H9 (cell line): ENCODE measurements around the gene CYP4V2. TPM values are rescaled to one million over a fixed set of nuclear protein-coding genes. Genes with fewer than 3 reads are reported as not detected.

Experiments
- DNase-seq: peaks from one replicate; pipeline ENCODE4 v3.0.0-alpha.2; 2017
- H2AFZ ChIP-seq: one replicate; pipeline ENCODE4 v1.6.1; 2013; ENCODE audit warnings: mild to moderate bottlenecking, low read length, control low read depth, moderate library complexity
- H2AK5ac ChIP-seq: 2 replicates; pipeline ENCODE4 v1.6.1; 2013; ENCODE audit warnings: low read length, control low read depth, mixed read lengths; ENCODE audit not compliant: insufficient read length
- H2BK120ac ChIP-seq: one replicate; pipeline ENCODE4 v1.6.1; 2013; ENCODE audit warnings: low read depth, mild to moderate bottlenecking, low read length, control low read depth, inconsistent platforms; ENCODE audit not compliant: poor library complexity, severe bottlenecking
- H2BK12ac ChIP-seq: 2 replicates; pipeline ENCODE4 v1.6.1; 2013; ENCODE audit warnings: low read length, control low read depth, mixed read lengths, low read depth; ENCODE audit not compliant: insufficient read length
- H2BK15ac ChIP-seq: 2 replicates; pipeline ENCODE4 v1.6.1; 2013; ENCODE audit warnings: low read depth, low read length, control low read depth
- H2BK20ac ChIP-seq: one replicate; pipeline ENCODE4 v1.6.1; 2013; ENCODE audit warnings: low read depth, mild to moderate bottlenecking, low read length, control low read depth, inconsistent platforms; ENCODE audit not compliant: poor library complexity, severe bottlenecking
- H2BK5ac ChIP-seq: 2 replicates; pipeline ENCODE4 v1.6.1; 2013; ENCODE audit warnings: low read length, control low read depth, mixed read lengths; ENCODE audit not compliant: insufficient read length
- H3K14ac ChIP-seq: 2 replicates; pipeline ENCODE4 v1.6.1; 2013; ENCODE audit warnings: low read length, control low read depth; ENCODE audit not compliant: insufficient read depth
- H3K18ac ChIP-seq: 2 replicates; pipeline ENCODE4 v1.6.1; 2013; ENCODE audit warnings: low read depth, mild to moderate bottlenecking, mixed read lengths, low read length, control low read depth; ENCODE audit not compliant: insufficient read length
- H3K23ac ChIP-seq: 2 replicates; pipeline ENCODE4 v1.6.1; 2013; ENCODE audit warnings: low read length, control low read depth, mixed read lengths, low read depth; ENCODE audit not compliant: insufficient read length
- H3K23me2 ChIP-seq: 2 replicates; pipeline ENCODE4 v1.6.1; 2013; ENCODE audit warnings: low read depth, mild to moderate bottlenecking, mixed read lengths, low read length, control low read depth; ENCODE audit not compliant: insufficient read length, poor library complexity, severe bottlenecking
- H3K27ac ChIP-seq: 2 replicates; pipeline ENCODE4 v1.5.1; 2013; ENCODE audit warnings: low read length, control low read depth, mixed read lengths, low read depth; ENCODE audit not compliant: insufficient read length
- H3K27me3 ChIP-seq: 2 replicates; pipeline ENCODE4 v1.6.1; 2013; ENCODE audit warnings: low read length, control low read depth, inconsistent platforms; ENCODE audit not compliant: insufficient read depth
- H3K4ac ChIP-seq: 2 replicates; pipeline ENCODE4 v1.6.1; 2013; ENCODE audit warnings: low read depth, mild to moderate bottlenecking, control low read depth, inconsistent platforms, low read length, moderate library complexity
- H3K4me1 ChIP-seq: 2 replicates; pipeline ENCODE4 v1.6.1; 2013; ENCODE audit warnings: low read length, control low read depth, inconsistent platforms; ENCODE audit not compliant: insufficient read depth
- H3K4me2 ChIP-seq: 2 replicates; pipeline ENCODE4 v1.6.1; 2013; ENCODE audit warnings: low read length, control low read depth, mixed read lengths; ENCODE audit not compliant: insufficient read length, insufficient read depth
- H3K56ac ChIP-seq: 2 replicates; pipeline ENCODE4 v1.6.1; 2013; ENCODE audit warnings: low read depth, mild to moderate bottlenecking, mixed read lengths, low read length, control low read depth; ENCODE audit not compliant: insufficient read length
- H3K79me1 ChIP-seq: 2 replicates; pipeline ENCODE4 v1.6.1; 2013; ENCODE audit warnings: low read depth, mild to moderate bottlenecking, moderate library complexity, low read length, control low read depth, inconsistent platforms; ENCODE audit not compliant: insufficient read depth, poor library complexity, severe bottlenecking
- H3K79me2 ChIP-seq: 2 replicates; pipeline ENCODE4 v1.6.1; 2013; ENCODE audit warnings: low read length, control low read depth, inconsistent platforms; ENCODE audit not compliant: insufficient read depth
- H3K9ac ChIP-seq: 2 replicates; pipeline ENCODE4 v1.6.1; 2013; ENCODE audit warnings: low read length, control low read depth, mixed read lengths; ENCODE audit not compliant: insufficient read length; ENCODE audit errors: extremely low read depth
- H3K9me3 ChIP-seq: one replicate; pipeline ENCODE4 v1.6.1; 2013; ENCODE audit warnings: low read depth, low read length, inconsistent platforms; ENCODE audit not compliant: control insufficient read depth
- H3T11ph ChIP-seq: one replicate; pipeline ENCODE4 v1.6.1; 2013; ENCODE audit warnings: mild to moderate bottlenecking, low read length, control low read depth, inconsistent platforms
- H4K20me1 ChIP-seq: one replicate; pipeline ENCODE4 v1.6.1; 2013; ENCODE audit not compliant: control insufficient read depth, insufficient read length, insufficient read depth
- H4K5ac ChIP-seq: 2 replicates; pipeline ENCODE4 v1.6.1; 2013; ENCODE audit warnings: low read depth, mild to moderate bottlenecking, mixed read lengths, low read length, control low read depth; ENCODE audit not compliant: insufficient read length
- H4K8ac ChIP-seq: replicated peaks from 2 replicates; pipeline ENCODE4 v1.6.1; 2013; ENCODE audit warnings: low read length, control low read depth, mixed read lengths, low read depth; ENCODE audit not compliant: insufficient read length
- H4K91ac ChIP-seq: 2 replicates; pipeline ENCODE4 v1.6.1; 2013; ENCODE audit warnings: low read depth, mild to moderate bottlenecking, moderate library complexity, mixed read lengths, low read length, control low read depth; ENCODE audit not compliant: insufficient read length
- H3K27ac Mint-ChIP-seq, 3 experiments: 2 replicates in 2 of 3; 3 replicates in 1 of 3; pipeline ENCODE4 v1.8.0; 2020 to 2021; ENCODE audit warnings: mixed read lengths in 3 of 3, mild to moderate bottlenecking in 1 of 3, moderate library complexity in 1 of 3
- H3K27me3 Mint-ChIP-seq: 2 replicates; pipeline ENCODE4 v1.8.0; 2021; ENCODE audit warnings: low read depth, mild to moderate bottlenecking, moderate library complexity, mixed read lengths
- H3K36me3 Mint-ChIP-seq, 3 experiments: 2 replicates in 2 of 3; 3 replicates in 1 of 3; pipeline ENCODE4 v1.8.0; 2020 to 2021; ENCODE audit warnings: low read depth in 3 of 3, mixed read lengths in 3 of 3; ENCODE audit not compliant: insufficient read depth in 1 of 3
- H3K4me1 Mint-ChIP-seq, 2 experiments: 2 replicates each; pipeline ENCODE4 v1.8.0; 2020; ENCODE audit warnings: mixed read lengths in 2 of 2
- H3K4me3 Mint-ChIP-seq, 2 experiments: 2 replicates in 1 of 2; 3 replicates in 1 of 2; pipeline ENCODE4 v1.8.0; 2020 to 2021; ENCODE audit warnings: mild to moderate bottlenecking in 2 of 2, mixed read lengths in 2 of 2, moderate library complexity in 1 of 2
- H3K9me3 Mint-ChIP-seq, 2 experiments: 2 replicates in 1 of 2; 3 replicates in 1 of 2; pipeline ENCODE4 v1.8.0; 2020; ENCODE audit warnings: mild to moderate bottlenecking in 2 of 2, mixed read lengths in 2 of 2, moderate library complexity in 1 of 2
- WGBS: extraction: QIAGEN DNeasy Blood & Tissue Kit; methylation state at CpG from one replicate; pipeline ENCODE4 v1.1.7; 2013; ENCODE audit warnings: missing lambda C conversion rate, low lambda C conversion rate, mixed read lengths; ENCODE audit not compliant: insufficient read length; ENCODE audit errors: extremely low coverage; 5-methylcytosine and 5-hydroxymethylcytosine counted together
- total RNA-seq: library from RNA; stranded (reverse); gene quantifications from 2 replicates; pipeline ENCODE4 v1.2.1, GENCODE V29; 2021
- TF ChIP-seq, protein P1 (sequence below): fragments of 200-600 bp; sonication (generic); conservative IDR thresholded peaks from 3 replicates; pipeline ENCODE4 v1.8.0; 2021; ENCODE audit warnings: antibody characterized with exemption, mild to moderate bottlenecking

The CYP4V2 gene
- total RNA-seq, 1 experiment from 2014 or later = 1.0 TPM

DNA sequence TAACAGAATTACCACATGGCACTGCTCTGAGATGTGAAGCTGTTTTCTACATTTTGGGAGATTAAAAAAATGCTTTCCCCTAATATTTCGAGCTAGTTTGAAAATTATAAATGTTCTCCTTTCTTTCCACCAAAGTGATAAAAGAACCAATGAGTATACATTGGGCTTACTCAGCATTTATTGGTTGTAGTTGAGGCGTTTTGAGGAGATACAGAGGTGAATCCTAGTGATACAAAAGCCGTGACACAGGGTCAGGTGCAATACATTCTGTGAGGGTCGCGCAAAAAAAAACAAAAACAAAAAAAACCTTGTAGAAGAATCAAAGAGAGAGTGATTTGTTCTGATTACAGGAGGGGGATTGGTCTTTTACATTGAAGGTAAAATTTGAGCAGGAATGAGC, 32.4 kb upstream of the CYP4V2 start:
- no CpG with 5 or more reads among the region's 5 CpGs for WGBS

More for the DNA sequence above, 32.4 kb upstream of the CYP4V2 start:
- Mint-ChIP-seq H3K9me3 (no peaks in the 10 kb centered on the region), H3K4me1 (peaks cover 5 to 6% of the 10 kb centered on the region in 2 experiments), H3K27ac (no peak overlapping the region), H3K36me3 (peaks cover 6 to 25% (median 11%) of the 10 kb centered on the region in 3 experiments; a peak in 6 of 7 replicates), H3K4me3 (no peak overlapping the region), H3K27me3 (no peaks in the 10 kb centered on the region)
- H3K79me2 ChIP-seq = no peaks in the 10 kb centered on the region
- H3K4me2 ChIP-seq = no peak overlapping the region
- no peak overlapping the region for H4K5ac ChIP-seq
- H3K79me1 ChIP-seq = no peaks in the 10 kb centered on the region
- no peak overlapping the region for H4K8ac ChIP-seq
- H2BK5ac ChIP-seq = no peak overlapping the region
- no peak overlapping the region for H3T11ph ChIP-seq
- no peak overlapping the region for H3K9ac ChIP-seq
- no peak overlapping the region for H2BK120ac ChIP-seq
- no peak overlapping the region for H4K91ac ChIP-seq
- H3K23ac ChIP-seq = no peak overlapping the region
- TF ChIP-seq, protein P1, sequence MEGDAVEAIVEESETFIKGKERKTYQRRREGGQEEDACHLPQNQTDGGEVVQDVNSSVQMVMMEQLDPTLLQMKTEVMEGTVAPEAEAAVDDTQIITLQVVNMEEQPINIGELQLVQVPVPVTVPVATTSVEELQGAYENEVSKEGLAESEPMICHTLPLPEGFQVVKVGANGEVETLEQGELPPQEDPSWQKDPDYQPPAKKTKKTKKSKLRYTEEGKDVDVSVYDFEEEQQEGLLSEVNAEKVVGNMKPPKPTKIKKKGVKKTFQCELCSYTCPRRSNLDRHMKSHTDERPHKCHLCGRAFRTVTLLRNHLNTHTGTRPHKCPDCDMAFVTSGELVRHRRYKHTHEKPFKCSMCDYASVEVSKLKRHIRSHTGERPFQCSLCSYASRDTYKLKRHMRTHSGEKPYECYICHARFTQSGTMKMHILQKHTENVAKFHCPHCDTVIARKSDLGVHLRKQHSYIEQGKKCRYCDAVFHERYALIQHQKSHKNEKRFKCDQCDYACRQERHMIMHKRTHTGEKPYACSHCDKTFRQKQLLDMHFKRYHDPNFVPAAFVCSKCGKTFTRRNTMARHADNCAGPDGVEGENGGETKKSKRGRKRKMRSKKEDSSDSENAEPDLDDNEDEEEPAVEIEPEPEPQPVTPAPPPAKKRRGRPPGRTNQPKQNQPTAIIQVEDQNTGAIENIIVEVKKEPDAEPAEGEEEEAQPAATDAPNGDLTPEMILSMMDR = no peak
- DNase-seq = no peak
- no peak overlapping the region for H2BK15ac ChIP-seq
- H3K14ac ChIP-seq = no peak overlapping the region
- no peak overlapping the region for H2AFZ ChIP-seq
- H2BK12ac ChIP-seq = no peak overlapping the region
- H3K23me2 ChIP-seq = peaks cover 3% of the 10 kb centered on the region
- no peak overlapping the region for H3K18ac ChIP-seq
- H3K56ac ChIP-seq = no peak overlapping the region
- H4K20me1 ChIP-seq = no peaks in the 10 kb centered on the region
- no peak overlapping the region for H3K4ac ChIP-seq
- H2BK20ac ChIP-seq = no peak overlapping the region
- no peaks in the 10 kb centered on the region for H3K9me3 ChIP-seq
- H2AK5ac ChIP-seq = no peak overlapping the region
- 0 out of 2 replicates have a peak, but pooled peaks cover 2% of the 10 kb centered on the region for H3K4me1 ChIP-seq
- H3K27me3 ChIP-seq = no peaks in the 10 kb centered on the region
- H3K27ac ChIP-seq = no peak overlapping the region
